Measurements from ENCODE around the gene BARHL1.
A peak's percentile ranks its signal among the peaks of the same experiment; 100 is the strongest.

The BARHL1 gene

DNA sequence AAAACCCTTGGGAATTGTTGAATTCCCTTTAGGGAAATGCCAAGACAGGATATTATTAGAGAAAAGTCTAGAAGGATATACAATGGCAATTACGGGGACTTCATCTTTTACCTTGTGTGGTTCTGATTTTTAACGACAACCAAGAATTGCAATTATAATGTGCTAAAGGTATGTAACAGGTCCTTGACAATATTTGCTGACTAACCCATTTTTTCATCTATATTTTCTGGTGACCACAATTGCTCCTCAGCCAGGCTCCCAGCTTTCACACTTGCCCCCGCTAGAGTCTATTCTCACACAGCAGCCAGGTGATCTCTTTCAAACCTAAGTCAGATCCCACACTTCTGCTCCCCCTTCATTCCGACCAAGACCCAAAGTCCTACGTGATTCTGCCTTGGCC lies 34.3 kb downstream of the BARHL1 start:
- DNase-seq (ENCODE audit: low spot score): no peak

DNA sequence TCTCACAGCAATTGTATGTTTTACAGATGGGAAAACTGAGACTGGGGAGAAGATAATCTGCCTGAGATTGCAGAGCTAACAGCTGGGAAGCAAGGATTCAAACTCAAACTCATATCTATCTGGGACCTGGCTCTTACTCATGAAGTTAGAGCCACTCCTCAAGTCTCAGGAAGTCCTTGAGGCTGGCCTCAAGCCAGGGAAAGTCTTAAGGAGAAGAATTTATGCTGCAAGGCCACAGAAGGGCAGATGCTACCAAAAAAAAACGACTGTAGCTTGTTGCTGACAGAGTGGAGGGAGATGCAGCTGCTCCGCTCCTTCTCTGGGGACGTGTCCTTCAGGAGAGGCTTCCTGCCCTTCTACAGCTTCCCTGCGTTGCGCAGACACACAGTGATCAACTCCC lies 39.8 kb downstream of the BARHL1 start:
- no peak for DNase-seq (ENCODE audit: low spot score)

DNA sequence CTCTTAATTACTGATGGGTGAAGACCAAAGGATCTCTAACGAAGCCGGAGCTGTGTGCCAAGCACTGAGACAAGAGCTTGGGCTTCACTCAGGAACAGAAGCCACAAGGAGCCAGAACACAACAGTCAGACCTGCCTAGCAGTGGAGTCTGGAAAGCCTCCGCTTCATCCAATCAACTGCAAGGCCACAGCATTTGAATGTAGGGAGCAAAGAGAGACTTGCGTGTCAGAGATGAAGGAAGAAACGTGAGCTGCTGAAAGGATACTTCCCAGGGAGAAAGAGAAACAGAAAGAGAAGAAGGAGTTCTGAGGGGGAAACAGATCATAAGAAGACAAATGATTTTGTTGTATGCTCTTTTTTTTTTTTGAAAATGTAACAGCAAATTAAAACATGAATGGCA lies 43.9 kb downstream of the BARHL1 start:
- no peak for DNase-seq (ENCODE audit: low spot score)

DNA sequence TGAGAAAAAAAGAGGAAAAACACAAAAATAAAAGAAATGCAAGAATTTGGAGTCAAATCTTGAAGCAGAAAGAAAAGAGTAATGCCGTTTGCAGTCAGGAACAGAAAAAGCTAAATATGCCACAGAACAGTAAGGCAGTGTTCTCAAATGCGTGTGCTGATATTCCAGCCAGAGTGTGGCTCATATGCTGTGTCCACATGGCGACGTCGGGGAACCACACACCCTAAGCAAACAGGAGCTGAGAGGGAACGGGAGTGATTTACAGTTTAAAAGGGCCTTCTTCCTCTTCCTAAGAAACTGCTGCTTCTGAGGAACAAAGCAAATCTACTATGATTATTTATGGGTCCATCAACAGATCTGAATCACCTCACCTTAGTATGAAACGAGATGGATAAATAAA lies 44.7 kb downstream of the BARHL1 start:
- peak; percentile 10 for DNase-seq (ENCODE audit: low spot score)

DNA sequence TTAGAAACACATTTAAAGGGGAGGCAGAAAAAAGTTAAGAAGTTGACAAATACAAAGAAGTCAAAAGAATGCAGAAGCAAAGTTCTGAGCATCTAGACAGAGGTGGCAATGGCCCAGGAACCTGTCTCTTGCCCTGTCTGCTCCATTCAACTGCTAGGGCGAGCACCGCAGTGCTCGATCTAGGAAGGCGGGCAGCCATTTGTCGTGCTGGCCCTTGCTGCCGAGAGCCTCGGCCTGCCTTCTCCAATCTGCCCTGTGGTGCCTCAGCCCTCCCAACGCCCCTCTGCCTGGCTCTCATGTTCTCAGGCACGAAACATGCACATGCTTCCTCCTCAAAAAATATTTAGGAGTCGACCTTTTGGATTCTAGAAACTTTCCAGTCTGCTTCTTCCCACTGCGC lies 45.2 kb downstream of the BARHL1 start:
- no peak for DNase-seq (ENCODE audit: low spot score)

DNA sequence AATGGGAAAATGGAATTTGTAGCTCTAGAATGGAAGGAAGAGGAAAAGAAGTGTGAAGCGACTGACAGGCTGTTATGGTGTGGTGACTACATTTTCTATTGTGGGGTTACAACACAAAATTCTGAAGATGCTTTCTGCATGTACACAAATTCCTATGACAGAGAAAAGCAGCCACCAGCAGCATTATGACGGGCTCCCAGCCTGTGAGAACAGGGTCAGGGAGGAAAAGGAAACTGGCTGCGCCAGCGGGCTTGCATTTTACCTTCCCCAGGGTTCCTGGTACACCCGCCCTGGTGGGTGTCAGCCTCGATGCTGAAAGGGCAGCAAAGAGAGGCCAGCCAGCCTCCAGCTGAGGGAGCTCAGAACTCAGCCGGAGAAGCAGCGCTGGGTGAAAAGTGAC lies 46.3 kb downstream of the BARHL1 start:
- DNase-seq (ENCODE audit: low spot score): no peak

DNA sequence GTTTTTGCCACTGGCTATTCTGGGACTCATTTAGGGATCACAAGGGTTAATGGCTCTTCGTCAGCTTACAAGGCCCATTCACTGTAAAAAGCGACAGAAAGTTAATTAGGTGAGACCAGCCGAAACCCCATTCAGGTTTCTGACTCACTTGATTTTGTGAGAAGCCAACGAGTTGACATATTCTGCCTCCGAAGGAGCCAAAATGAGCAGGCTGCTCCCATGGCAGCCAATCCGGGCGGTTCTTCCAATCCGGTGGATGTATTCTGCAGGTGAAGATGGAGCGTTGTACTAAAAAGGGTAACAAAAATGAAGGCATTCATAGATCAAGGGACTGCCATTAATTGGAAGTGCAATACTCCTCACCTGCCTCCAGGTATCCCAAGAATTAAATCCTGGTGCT lies 47.7 kb downstream of the BARHL1 start:
- DNase-seq (ENCODE audit: low spot score): no peak

DNA sequence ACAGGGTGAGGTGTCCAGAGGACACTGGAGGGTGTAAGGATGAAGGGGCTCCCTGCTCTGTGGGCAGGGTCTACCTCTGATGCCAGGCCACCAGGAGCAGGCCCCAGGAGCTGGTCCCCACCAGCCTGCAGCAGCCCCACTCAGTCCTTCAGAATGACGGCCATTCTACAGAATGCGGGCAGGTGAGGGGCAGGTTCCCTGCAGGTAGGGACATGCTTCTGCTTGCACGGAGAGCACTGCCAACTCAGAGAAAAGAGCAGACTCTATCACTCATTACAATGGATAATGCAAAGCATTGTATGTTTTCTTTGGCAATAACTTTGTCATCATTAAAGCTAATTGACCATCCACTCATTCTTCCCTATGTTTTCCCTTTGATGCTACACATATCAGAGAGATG lies 48.4 kb downstream of the BARHL1 start:
- DNase-seq (ENCODE audit: low spot score): no peak

DNA sequence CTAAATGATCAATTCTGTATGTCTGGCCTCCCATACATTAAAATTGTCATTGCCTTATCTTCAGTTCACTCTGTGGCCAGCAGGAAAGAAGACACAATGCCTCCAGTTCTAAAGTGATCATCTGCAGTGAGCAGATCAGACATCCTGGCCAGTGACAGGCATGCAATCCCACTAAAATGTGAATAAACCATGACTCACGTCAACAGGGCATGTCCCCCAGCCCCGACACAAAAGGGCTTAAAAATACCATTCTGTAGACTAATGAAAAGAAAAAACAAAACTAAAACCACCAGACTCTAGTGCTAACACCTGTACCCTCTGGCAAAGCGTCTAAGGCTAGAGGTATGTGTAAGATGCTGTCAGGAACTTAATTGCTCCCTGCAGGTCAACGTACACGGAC lies 48.9 kb downstream of the BARHL1 start:
- DNase-seq (ENCODE audit: low spot score): no peak

DNA sequence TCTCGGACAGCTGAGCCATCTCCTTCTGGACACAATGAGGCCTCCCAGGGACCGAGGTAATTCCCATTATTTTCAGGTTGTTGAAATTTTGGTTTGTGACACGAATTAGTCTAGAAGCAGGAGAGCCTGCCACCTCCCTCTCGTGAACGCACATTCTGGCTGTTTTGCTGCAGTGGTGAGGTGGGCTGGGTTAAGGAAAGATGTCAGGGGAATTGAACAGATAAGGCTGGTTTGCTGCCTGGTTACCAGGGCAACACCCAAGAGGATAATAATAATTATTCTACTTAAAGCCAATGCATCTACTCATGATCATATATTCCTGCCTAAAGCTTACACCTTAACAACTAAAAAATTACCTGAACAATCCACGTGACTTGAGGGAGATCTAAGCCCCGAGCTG lies 49.3 kb downstream of the BARHL1 start:
- no peak for DNase-seq (ENCODE audit: low spot score)

DNA sequence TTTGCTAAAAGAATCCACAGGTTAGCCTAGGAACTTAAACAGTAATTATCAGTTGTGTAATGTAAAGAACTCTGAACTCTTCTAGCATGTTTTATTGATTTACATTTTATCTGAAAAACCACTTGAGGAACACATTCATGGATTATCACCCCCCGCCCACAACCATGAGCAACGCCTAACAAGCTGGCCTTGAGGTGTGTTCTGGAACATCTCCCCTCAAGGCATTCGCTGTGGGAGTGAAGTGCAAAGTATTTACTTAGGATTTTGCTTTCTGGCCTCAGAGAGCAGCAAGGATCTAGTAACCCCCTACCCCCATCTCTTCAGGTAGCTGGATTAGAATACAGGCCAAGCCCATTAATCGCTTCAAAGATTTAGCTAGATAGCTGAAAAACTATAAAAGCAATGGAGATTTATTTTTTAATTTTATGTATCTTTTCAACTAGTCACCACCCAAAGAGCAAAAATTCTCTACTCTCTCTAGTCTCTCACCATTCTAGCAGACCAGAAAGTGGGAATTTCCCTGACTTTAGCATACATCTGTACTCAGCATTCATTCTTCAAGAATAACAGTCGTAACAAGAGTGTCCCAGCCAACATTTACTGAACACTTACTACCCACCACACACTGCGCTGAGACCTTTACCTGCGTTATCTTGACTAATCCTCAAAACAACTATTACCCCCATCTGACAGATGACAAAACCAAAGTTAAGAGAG lies 50.2 kb downstream of the BARHL1 start:
- DNase-seq (ENCODE audit: low spot score): no peak

DNA sequence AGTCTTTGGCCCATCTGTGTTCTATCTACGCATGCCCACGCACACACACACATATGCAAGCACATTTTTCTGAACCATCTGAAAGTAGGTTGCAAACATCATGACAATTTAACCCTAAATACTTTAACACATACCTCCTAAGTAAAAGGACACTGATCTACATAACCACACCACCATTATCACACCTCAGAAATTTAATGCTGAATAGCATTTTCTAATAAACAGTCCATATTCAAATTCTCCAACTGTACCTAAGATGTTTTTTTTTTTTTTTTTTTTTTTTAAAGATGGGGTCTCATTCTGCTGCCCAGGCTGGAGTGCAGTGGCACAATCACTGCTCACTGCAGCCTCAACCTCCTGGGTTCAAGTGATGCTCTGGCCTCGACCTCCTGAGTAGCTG lies 51.9 kb downstream of the BARHL1 start:
- no peak for DNase-seq (ENCODE audit: low spot score)

DNA sequence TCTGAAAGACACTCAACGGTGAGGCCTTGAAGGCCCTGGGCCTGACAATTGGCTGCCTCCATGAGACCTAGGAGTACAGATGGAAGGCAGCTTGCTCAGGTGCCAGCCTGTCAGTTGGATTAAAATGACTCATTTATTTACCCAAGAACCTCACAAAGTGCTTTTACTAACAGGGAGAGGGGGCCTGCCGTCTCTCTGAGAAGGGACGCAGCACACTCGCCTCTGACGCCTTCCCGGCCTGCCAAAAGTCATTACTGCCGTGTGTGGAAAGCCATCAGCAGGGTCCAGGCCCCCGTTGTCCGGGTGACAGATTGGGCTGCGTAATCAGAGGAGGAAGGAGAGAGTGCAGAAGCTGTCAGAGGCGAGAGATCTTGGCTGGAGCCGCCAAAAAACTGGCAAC lies 54.9 kb downstream of the BARHL1 start:
- DNase-seq (ENCODE audit: low spot score): no peak

DNA sequence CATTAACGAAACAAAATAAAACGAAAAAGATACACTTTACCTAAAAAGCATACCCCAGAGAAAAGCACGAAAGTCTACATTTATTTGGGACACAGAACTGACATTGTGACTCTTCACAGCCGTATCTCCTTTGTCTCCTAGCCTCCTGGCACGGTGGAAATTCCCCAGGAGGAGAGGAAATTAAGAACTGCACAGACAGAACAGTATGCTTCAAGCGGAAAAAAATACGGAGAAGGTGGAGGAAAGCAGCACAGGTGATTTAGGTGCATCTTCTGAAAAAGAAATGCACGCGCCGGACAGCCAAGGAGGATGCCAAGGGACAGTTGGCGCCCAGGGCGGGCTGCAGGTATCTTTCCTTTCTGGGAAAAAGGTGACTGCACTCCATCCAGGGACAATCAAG lies 55.4 kb downstream of the BARHL1 start:
- DNase-seq (ENCODE audit: low spot score): no peak

DNA sequence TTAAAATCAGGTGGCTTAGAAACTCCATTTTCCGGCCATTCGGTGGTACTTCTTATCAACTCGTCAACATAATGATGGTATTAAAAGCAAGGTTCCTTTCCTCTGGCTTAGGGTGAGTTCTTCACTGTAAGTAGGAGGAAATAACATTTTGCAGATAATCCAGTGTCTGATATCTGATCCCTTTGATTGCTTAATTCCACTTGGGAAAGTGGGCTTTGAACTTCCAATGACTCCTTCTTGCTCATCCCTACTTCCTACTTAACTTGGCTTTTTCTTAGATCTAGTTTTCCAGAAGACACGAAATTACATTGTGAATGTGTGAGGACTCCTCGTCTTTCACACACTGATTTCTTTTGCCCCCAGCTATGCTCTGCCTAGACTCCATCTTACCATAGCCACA lies 55.8 kb downstream of the BARHL1 start:
- no peak for DNase-seq (ENCODE audit: low spot score)

DNA sequence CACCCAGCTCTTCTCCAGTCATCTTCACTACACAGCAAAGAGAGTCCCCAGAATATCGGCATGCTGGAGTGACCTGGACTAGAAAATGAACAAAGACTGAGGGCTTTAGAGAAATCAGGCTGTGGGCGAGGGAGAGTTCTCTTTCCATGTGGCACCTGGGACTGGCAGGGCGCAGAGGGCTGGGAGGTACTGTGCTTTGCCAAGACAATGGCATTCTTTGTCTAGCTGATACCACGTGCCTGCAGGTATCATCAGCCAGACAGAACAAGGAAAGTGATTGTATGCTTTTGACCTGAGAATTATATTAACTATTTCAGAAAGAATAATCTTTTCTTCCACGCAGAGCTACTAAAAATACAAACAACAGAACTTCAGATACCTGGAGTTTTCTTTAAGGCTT lies 56.9 kb downstream of the BARHL1 start:
- DNase-seq (ENCODE audit: low spot score): no peak
